Measurements from ENCODE around the gene TNN.

TNN gene

GRCh38 chr1:175150596-175151319 lies 83.1 kb downstream of the TNN start:
- TF ChIP-seq, protein P1, sequence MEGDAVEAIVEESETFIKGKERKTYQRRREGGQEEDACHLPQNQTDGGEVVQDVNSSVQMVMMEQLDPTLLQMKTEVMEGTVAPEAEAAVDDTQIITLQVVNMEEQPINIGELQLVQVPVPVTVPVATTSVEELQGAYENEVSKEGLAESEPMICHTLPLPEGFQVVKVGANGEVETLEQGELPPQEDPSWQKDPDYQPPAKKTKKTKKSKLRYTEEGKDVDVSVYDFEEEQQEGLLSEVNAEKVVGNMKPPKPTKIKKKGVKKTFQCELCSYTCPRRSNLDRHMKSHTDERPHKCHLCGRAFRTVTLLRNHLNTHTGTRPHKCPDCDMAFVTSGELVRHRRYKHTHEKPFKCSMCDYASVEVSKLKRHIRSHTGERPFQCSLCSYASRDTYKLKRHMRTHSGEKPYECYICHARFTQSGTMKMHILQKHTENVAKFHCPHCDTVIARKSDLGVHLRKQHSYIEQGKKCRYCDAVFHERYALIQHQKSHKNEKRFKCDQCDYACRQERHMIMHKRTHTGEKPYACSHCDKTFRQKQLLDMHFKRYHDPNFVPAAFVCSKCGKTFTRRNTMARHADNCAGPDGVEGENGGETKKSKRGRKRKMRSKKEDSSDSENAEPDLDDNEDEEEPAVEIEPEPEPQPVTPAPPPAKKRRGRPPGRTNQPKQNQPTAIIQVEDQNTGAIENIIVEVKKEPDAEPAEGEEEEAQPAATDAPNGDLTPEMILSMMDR (IDR thresholded peaks at IDR 0.05; ENCODE audit: low read depth, low read length): no peak
- TF ChIP-seq EZH2phosphoT487 (IDR thresholded peaks at IDR 0.05; ENCODE audit: low read depth): no peak
- Histone ChIP-seq H2AFZ (ENCODE audit: low read depth, low read length) (no peak overlapping the region), H3K4me2 (ENCODE audit: low read length) (no peak overlapping the region), H4K20me1 (ENCODE audit: insufficient read depth, low read length) (no peaks in the 10 kb centered on the region), H3K9ac (ENCODE audit: low read length) (no peak overlapping the region), H3K4me3 (ENCODE audit: low read length) (no peak overlapping the region), H3K27ac (ENCODE audit: low read length) (no peak overlapping the region), H3K4me1 (ENCODE audit: low read length) (peaks cover 26% of the 10 kb centered on the region), H3K36me3 (replicated peaks; ENCODE audit: low read depth, low read length) (no peaks in the 10 kb centered on the region), H3K79me2 (ENCODE audit: low read length) (no peaks in the 10 kb centered on the region), H3K27me3 (ENCODE audit: low read depth, low read length) (peaks cover 42% of the 10 kb centered on the region), H3K9me3 (ENCODE audit: insufficient read depth, low read length) (no peaks in the 10 kb centered on the region)

GRCh38 chr1:175152006-175152652 lies 84.5 kb downstream of the TNN start:
- H3K4me3 ChIP-seq (ENCODE audit: low read length): peak overlapping the region; percentile 67
- no peaks in the 10 kb centered on the region for H3K79me2 ChIP-seq (ENCODE audit: low read length)
- H2AFZ ChIP-seq (ENCODE audit: low read depth, low read length): peak overlapping the region; percentile 64
- H3K4me2 ChIP-seq (ENCODE audit: low read length): peak overlapping the region; percentile 89
- H3K27me3 ChIP-seq (ENCODE audit: low read depth, low read length): peaks cover 39% of the 10 kb centered on the region
- H4K20me1 ChIP-seq (ENCODE audit: insufficient read depth, low read length): no peaks in the 10 kb centered on the region
- no peaks in the 10 kb centered on the region for H3K9me3 ChIP-seq (ENCODE audit: insufficient read depth, low read length)
- H3K27ac ChIP-seq (ENCODE audit: low read length): no peak overlapping the region
- no peaks in the 10 kb centered on the region for H3K36me3 ChIP-seq (replicated peaks; ENCODE audit: low read depth, low read length)
- TF ChIP-seq, protein P1 (IDR thresholded peaks at IDR 0.05; ENCODE audit: low read depth, low read length): peak; percentile 95
- no peak for TF ChIP-seq EZH2phosphoT487 (IDR thresholded peaks at IDR 0.05; ENCODE audit: low read depth)
- peak overlapping the region; percentile 42 for H3K9ac ChIP-seq (ENCODE audit: low read length)
- H3K4me1 ChIP-seq (ENCODE audit: low read length): peaks cover 31% of the 10 kb centered on the region

GRCh38 chr1:175154629-175155472 lies 87.2 kb downstream of the TNN start:
- H3K9ac ChIP-seq (ENCODE audit: low read length): no peak overlapping the region

More at GRCh38 chr1:175154629-175155472, 87.2 kb downstream of the TNN start:
- Histone ChIP-seq H3K4me1 (ENCODE audit: low read length) (peaks cover 25% of the 10 kb centered on the region), H3K27ac (ENCODE audit: low read length) (no peak overlapping the region), H4K20me1 (ENCODE audit: insufficient read depth, low read length) (no peaks in the 10 kb centered on the region), H3K27me3 (ENCODE audit: low read depth, low read length) (peaks cover 29% of the 10 kb centered on the region), H2AFZ (ENCODE audit: low read depth, low read length) (no peak overlapping the region), H3K4me3 (ENCODE audit: low read length) (no peak overlapping the region), H3K4me2 (ENCODE audit: low read length) (peak overlapping the region; percentile 4; the same call in 1 of the 2 replicates), H3K79me2 (ENCODE audit: low read length) (no peaks in the 10 kb centered on the region), H3K36me3 (replicated peaks; ENCODE audit: low read depth, low read length) (peaks cover 7% of the 10 kb centered on the region), H3K9me3 (ENCODE audit: insufficient read depth, low read length) (no peaks in the 10 kb centered on the region)
- no peak for TF ChIP-seq EZH2phosphoT487 (IDR thresholded peaks at IDR 0.05; ENCODE audit: low read depth)
- TF ChIP-seq, protein P1 (IDR thresholded peaks at IDR 0.05; ENCODE audit: low read depth, low read length): peak; percentile 97

Data from OCI-LY3 (cell line).